ENCODE measurements around the gene PRCC.

The PRCC gene

GRCh38 chr1:156795787-156796186, 28.5 kb downstream of the PRCC start:
- Histone ChIP-seq H3K36me3 (ENCODE audit: control insufficient read depth in 2 of 2, insufficient read depth in 2 of 2, low read length in 2 of 2) (peaks cover 80 to 86% of the 10 kb centered on the region in 2 donors), H3K9me3 (ENCODE audit: control insufficient read depth in 2 of 2, low read length in 2 of 2) (no peaks in the 10 kb centered on the region), H3K4me3 (ENCODE audit: low read length in 2 of 2) (no peak overlapping the region), H3K27ac (ENCODE audit: low read depth in 2 of 2, low read length in 2 of 2) (peak overlapping the region in 1 of 2 donors; percentile 3), H3K4me1 (ENCODE audit: control insufficient read depth in 2 of 2, insufficient read depth in 2 of 2, low read length in 2 of 2) (no peaks in the 10 kb centered on the region), H3K9ac (ENCODE audit: low read depth in 1 of 2, low read length in 2 of 2) (no peak overlapping the region), H3K27me3 (ENCODE audit: control insufficient read depth in 2 of 2, insufficient read depth in 2 of 2, low read length in 2 of 2) (no peaks in the 10 kb centered on the region)

GRCh38 chr1:156796340-156797097, 29.2 kb downstream of the PRCC start:
- Histone ChIP-seq H3K36me3 (ENCODE audit: control insufficient read depth in 2 of 2, insufficient read depth in 2 of 2, low read length in 2 of 2) (peaks cover 80 to 86% of the 10 kb centered on the region in 2 donors), H3K27ac (ENCODE audit: low read depth in 2 of 2, low read length in 2 of 2) (peak overlapping the region in 1 of 2 donors; percentile 4)

GRCh38 chr1:156797212-156797871, 30.0 kb downstream of the PRCC start:
- Histone ChIP-seq H3K4me1 (ENCODE audit: control insufficient read depth in 2 of 2, insufficient read depth in 2 of 2, low read length in 2 of 2) (no peaks in the 10 kb centered on the region), H3K27ac (ENCODE audit: low read depth in 2 of 2, low read length in 2 of 2) (no peak overlapping the region), H3K36me3 (ENCODE audit: control insufficient read depth in 2 of 2, insufficient read depth in 2 of 2, low read length in 2 of 2) (peaks cover 74 to 81% of the 10 kb centered on the region in 2 donors), H3K27me3 (ENCODE audit: control insufficient read depth in 2 of 2, insufficient read depth in 2 of 2, low read length in 2 of 2) (no peaks in the 10 kb centered on the region), H3K9me3 (ENCODE audit: control insufficient read depth in 2 of 2, low read length in 2 of 2) (no peaks in the 10 kb centered on the region), H3K9ac (ENCODE audit: low read depth in 1 of 2, low read length in 2 of 2) (no peak overlapping the region), H3K4me3 (ENCODE audit: low read length in 2 of 2) (no peak overlapping the region)

More at GRCh38 chr1:156796340-156797097, 29.2 kb downstream of the PRCC start:
- no peaks in the 10 kb centered on the region for H3K9me3 ChIP-seq (ENCODE audit: control insufficient read depth in 2 of 2, low read length in 2 of 2)
- H3K27me3 ChIP-seq (ENCODE audit: control insufficient read depth in 2 of 2, insufficient read depth in 2 of 2, low read length in 2 of 2), result no peaks in the 10 kb centered on the region
- no peaks in the 10 kb centered on the region for H3K4me1 ChIP-seq (ENCODE audit: control insufficient read depth in 2 of 2, insufficient read depth in 2 of 2, low read length in 2 of 2)
- H3K9ac ChIP-seq (ENCODE audit: low read depth in 1 of 2, low read length in 2 of 2), result no peak overlapping the region
- H3K4me3 ChIP-seq (ENCODE audit: low read length in 2 of 2), result no peak overlapping the region

- no peaks in the 10 kb centered on the region for H3K27me3 ChIP-seq (ENCODE audit: control insufficient read depth in 2 of 2, insufficient read depth in 2 of 2, low read length in 2 of 2)
- H3K9me3 ChIP-seq (ENCODE audit: control insufficient read depth in 2 of 2, low read length in 2 of 2), result no peaks in the 10 kb centered on the region
- no peaks in the 10 kb centered on the region for H3K4me1 ChIP-seq (ENCODE audit: control insufficient read depth in 2 of 2, insufficient read depth in 2 of 2, low read length in 2 of 2)
- H3K4me3 ChIP-seq (ENCODE audit: low read length in 2 of 2), result no peak overlapping the region
- no peak overlapping the region for H3K9ac ChIP-seq (ENCODE audit: low read depth in 1 of 2, low read length in 2 of 2)
- H3K27ac ChIP-seq (ENCODE audit: low read depth in 2 of 2, low read length in 2 of 2), result no peak overlapping the region
- peaks cover 39 to 47% of the 10 kb centered on the region in 2 donors for H3K36me3 ChIP-seq (ENCODE audit: control insufficient read depth in 2 of 2, insufficient read depth in 2 of 2, low read length in 2 of 2)
Measured at GRCh38 chr1:156801409-156802121, 34.2 kb downstream of the PRCC start.

- Histone ChIP-seq H3K27ac (ENCODE audit: low read depth in 2 of 2, low read length in 2 of 2) (no peak overlapping the region), H3K9ac (ENCODE audit: low read depth in 1 of 2, low read length in 2 of 2) (no peak overlapping the region)
Measured at GRCh38 chr1:156802421-156802935, 35.1 kb downstream of the PRCC start.

GRCh38 chr1:156803086-156803851, 35.9 kb downstream of the PRCC start:
- H3K9ac ChIP-seq (ENCODE audit: low read depth in 1 of 2, low read length in 2 of 2), result no peak overlapping the region

More at GRCh38 chr1:156802421-156802935, 35.1 kb downstream of the PRCC start:
- no peaks in the 10 kb centered on the region for H3K4me1 ChIP-seq (ENCODE audit: control insufficient read depth in 2 of 2, insufficient read depth in 2 of 2, low read length in 2 of 2)
- no peaks in the 10 kb centered on the region for H3K9me3 ChIP-seq (ENCODE audit: control insufficient read depth in 2 of 2, low read length in 2 of 2)
- H3K27me3 ChIP-seq (ENCODE audit: control insufficient read depth in 2 of 2, insufficient read depth in 2 of 2, low read length in 2 of 2), result no peaks in the 10 kb centered on the region
- peaks cover 35 to 38% of the 10 kb centered on the region in 2 donors for H3K36me3 ChIP-seq (ENCODE audit: control insufficient read depth in 2 of 2, insufficient read depth in 2 of 2, low read length in 2 of 2)
- no peak overlapping the region for H3K4me3 ChIP-seq (ENCODE audit: low read length in 2 of 2)

GRCh38 chr1:156804026-156804425, 36.7 kb downstream of the PRCC start:
- Histone ChIP-seq H3K27me3 (ENCODE audit: control insufficient read depth in 2 of 2, insufficient read depth in 2 of 2, low read length in 2 of 2) (no peaks in the 10 kb centered on the region), H3K4me1 (ENCODE audit: control insufficient read depth in 2 of 2, insufficient read depth in 2 of 2, low read length in 2 of 2) (no peaks in the 10 kb centered on the region), H3K36me3 (ENCODE audit: control insufficient read depth in 2 of 2, insufficient read depth in 2 of 2, low read length in 2 of 2) (peaks cover 23 to 26% of the 10 kb centered on the region in 2 donors), H3K27ac (ENCODE audit: low read depth in 2 of 2, low read length in 2 of 2) (no peak overlapping the region), H3K4me3 (ENCODE audit: low read length in 2 of 2) (no peak overlapping the region), H3K9me3 (ENCODE audit: control insufficient read depth in 2 of 2, low read length in 2 of 2) (no peaks in the 10 kb centered on the region), H3K9ac (ENCODE audit: low read depth in 1 of 2, low read length in 2 of 2) (no peak overlapping the region)

More at GRCh38 chr1:156803086-156803851, 35.9 kb downstream of the PRCC start:
- Histone ChIP-seq H3K27me3 (ENCODE audit: control insufficient read depth in 2 of 2, insufficient read depth in 2 of 2, low read length in 2 of 2) (no peaks in the 10 kb centered on the region), H3K36me3 (ENCODE audit: control insufficient read depth in 2 of 2, insufficient read depth in 2 of 2, low read length in 2 of 2) (peaks cover 28 to 31% of the 10 kb centered on the region in 2 donors), H3K4me1 (ENCODE audit: control insufficient read depth in 2 of 2, insufficient read depth in 2 of 2, low read length in 2 of 2) (no peaks in the 10 kb centered on the region), H3K27ac (ENCODE audit: low read depth in 2 of 2, low read length in 2 of 2) (no peak overlapping the region), H3K4me3 (ENCODE audit: low read length in 2 of 2) (no peak overlapping the region), H3K9me3 (ENCODE audit: control insufficient read depth in 2 of 2, low read length in 2 of 2) (no peaks in the 10 kb centered on the region)

- no peak overlapping the region for H3K27ac ChIP-seq (ENCODE audit: low read depth in 2 of 2, low read length in 2 of 2)
Measured at GRCh38 chr1:156804572-156805243, 37.4 kb downstream of the PRCC start.

More at GRCh38 chr1:156804572-156805243, 37.4 kb downstream of the PRCC start:
- Histone ChIP-seq H3K27me3 (ENCODE audit: control insufficient read depth in 2 of 2, insufficient read depth in 2 of 2, low read length in 2 of 2) (no peaks in the 10 kb centered on the region), H3K4me1 (ENCODE audit: control insufficient read depth in 2 of 2, insufficient read depth in 2 of 2, low read length in 2 of 2) (no peaks in the 10 kb centered on the region), H3K9me3 (ENCODE audit: control insufficient read depth in 2 of 2, low read length in 2 of 2) (no peaks in the 10 kb centered on the region), H3K36me3 (ENCODE audit: control insufficient read depth in 2 of 2, insufficient read depth in 2 of 2, low read length in 2 of 2) (peaks cover 18 to 21% of the 10 kb centered on the region in 2 donors), H3K4me3 (ENCODE audit: low read length in 2 of 2) (no peak overlapping the region), H3K9ac (ENCODE audit: low read depth in 1 of 2, low read length in 2 of 2) (no peak overlapping the region)

All from mucosa of rectum (tissue), 2 donors.